ENCODE data around the gene TRIM33. TPM values are rescaled to one million over a fixed set of nuclear protein-coding genes. Genes with fewer than 3 reads are reported as not detected.

TRIM33 gene
- total RNA-seq, 1 experiment from 2014 or later = 38.7 TPM

DNA sequence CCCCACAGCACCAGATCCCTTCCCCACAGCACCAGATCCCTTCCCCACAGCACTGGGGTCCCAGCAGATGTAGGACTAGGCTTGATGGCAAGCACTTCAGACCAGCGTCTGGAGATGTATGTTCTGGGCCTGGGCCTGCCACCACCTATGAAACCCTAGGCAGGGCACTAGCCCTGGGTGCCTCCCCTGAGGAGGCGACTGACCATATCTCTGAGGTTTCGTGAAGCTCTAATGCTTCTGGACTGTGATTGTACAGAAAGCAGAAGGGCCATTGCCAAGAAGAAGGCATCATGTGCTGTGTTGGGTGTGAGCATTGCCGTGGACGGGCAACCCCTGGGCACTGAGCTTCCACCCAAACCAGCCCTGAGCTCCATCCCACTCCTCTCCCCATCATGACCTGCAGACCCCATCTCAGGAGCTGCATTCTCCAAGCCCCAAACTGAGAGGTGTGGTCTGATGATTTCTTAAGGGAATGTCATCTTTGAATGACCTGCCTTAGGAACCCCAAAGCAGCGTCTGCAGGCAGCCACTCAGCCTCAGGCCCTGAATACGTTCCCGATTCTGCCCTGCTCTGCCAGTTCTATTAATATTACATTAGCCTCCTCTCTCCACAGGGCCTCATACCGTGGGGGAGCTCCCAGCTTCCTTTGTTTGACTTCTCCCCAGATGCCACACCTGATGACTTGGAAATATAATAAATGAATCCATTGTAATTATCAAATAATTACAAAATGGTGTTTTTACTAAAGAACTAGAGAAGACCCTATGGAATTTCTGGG is 163.4 kb downstream of the TRIM33 start:
- no peak for DNase-seq
- CTCF ChIA-PET = interaction anchor here (0.7 kb wide), 1 partner anchor 369 kb away, joined by 3 read pairs; the partner anchor contains the start of gene NRAS
- Histone ChIP-seq H4K20me1 (ENCODE audit: insufficient read depth) (no peaks in the 10 kb centered on the region), H3K36me3 (ENCODE audit: low read depth) (no peaks in the 10 kb centered on the region), H3K27me3 (ENCODE audit: insufficient read depth, low read depth) (no peaks in the 10 kb centered on the region), H3K4me1 (replicated peaks; ENCODE audit: insufficient read depth) (no peaks in the 10 kb centered on the region), H2AFZ (no peak overlapping the region), H3K9me3 (ENCODE audit: insufficient read depth, low read depth) (no peaks in the 10 kb centered on the region), H3F3A (ENCODE audit: insufficient read depth, low read depth) (no peaks in the 10 kb centered on the region), H3K79me2 (ENCODE audit: low read depth) (no peaks in the 10 kb centered on the region), H3K27ac (no peak overlapping the region), H3K9me2 (ENCODE audit: insufficient read depth) (no peaks in the 10 kb centered on the region), H3K4me3 (no peak overlapping the region), H3K4me2 (no peak overlapping the region)
- POLR2A ChIA-PET (ENCODE audit: unreplicated experiment) = no interaction called here
- BruUV-seq (replicated peaks) = no TSS peak
- intact Hi-C loops (cut with micrococcal nuclease; ENCODE audit: unreplicated experiment) = loop anchor here (2.0 to 10.0 kb wide), 3 partner anchors 369 to 1247 kb away; partner anchors contain the start of gene OLFML3
- no peak for TF ChIP-seq EZH2 (IDR thresholded peaks at IDR 0.05; ENCODE audit: low read depth)
- TF ChIP-seq, protein P1, sequence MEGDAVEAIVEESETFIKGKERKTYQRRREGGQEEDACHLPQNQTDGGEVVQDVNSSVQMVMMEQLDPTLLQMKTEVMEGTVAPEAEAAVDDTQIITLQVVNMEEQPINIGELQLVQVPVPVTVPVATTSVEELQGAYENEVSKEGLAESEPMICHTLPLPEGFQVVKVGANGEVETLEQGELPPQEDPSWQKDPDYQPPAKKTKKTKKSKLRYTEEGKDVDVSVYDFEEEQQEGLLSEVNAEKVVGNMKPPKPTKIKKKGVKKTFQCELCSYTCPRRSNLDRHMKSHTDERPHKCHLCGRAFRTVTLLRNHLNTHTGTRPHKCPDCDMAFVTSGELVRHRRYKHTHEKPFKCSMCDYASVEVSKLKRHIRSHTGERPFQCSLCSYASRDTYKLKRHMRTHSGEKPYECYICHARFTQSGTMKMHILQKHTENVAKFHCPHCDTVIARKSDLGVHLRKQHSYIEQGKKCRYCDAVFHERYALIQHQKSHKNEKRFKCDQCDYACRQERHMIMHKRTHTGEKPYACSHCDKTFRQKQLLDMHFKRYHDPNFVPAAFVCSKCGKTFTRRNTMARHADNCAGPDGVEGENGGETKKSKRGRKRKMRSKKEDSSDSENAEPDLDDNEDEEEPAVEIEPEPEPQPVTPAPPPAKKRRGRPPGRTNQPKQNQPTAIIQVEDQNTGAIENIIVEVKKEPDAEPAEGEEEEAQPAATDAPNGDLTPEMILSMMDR (conservative IDR thresholded peaks at IDR 0.05) = no peak

GRCh38 chr1:114346480-114347029 is 164.4 kb downstream of the TRIM33 start:
- no peaks in the 10 kb centered on the region for H3K36me3 ChIP-seq (ENCODE audit: low read depth)
- no TSS peak for BruUV-seq (replicated peaks)
- H4K20me1 ChIP-seq (ENCODE audit: insufficient read depth) = no peaks in the 10 kb centered on the region
- no peaks in the 10 kb centered on the region for H3K79me2 ChIP-seq (ENCODE audit: low read depth)
- H3K4me2 ChIP-seq = peak overlapping the region; percentile 81
- no peaks in the 10 kb centered on the region for H3K9me2 ChIP-seq (ENCODE audit: insufficient read depth)
- peak overlapping the region; percentile 77 for H2AFZ ChIP-seq
- H3K9me3 ChIP-seq (ENCODE audit: insufficient read depth, low read depth) = no peaks in the 10 kb centered on the region
- intact Hi-C loops (cut with micrococcal nuclease; ENCODE audit: unreplicated experiment) = loop anchor here (1.0 to 10.0 kb wide), 4 partner anchors 212 to 1248 kb away; partner anchors contain the start of gene OLFML3
- no peak overlapping the region for H3K27ac ChIP-seq
- peak; percentile 84 to 97 for DNase-seq
- TF ChIP-seq, protein P1 (conservative IDR thresholded peaks at IDR 0.05) = peak; percentile 100
- no peak for TF ChIP-seq EZH2 (IDR thresholded peaks at IDR 0.05; ENCODE audit: low read depth)
- peak overlapping the region; percentile 57 for H3K4me3 ChIP-seq
- H3K27me3 ChIP-seq (ENCODE audit: insufficient read depth, low read depth) = no peaks in the 10 kb centered on the region
- ChIA-PET POLR2A (ENCODE audit: unreplicated experiment) (no interaction called here), CTCF (interaction anchor here (0.5 to 0.7 kb wide), 4 partner anchors 229 to 1653 kb away, joined by 3 to 5 read pairs (median 4); partner anchors contain the start of gene NRAS)
- H3F3A ChIP-seq (ENCODE audit: insufficient read depth, low read depth) = no peaks in the 10 kb centered on the region
- H3K4me1 ChIP-seq (replicated peaks; ENCODE audit: insufficient read depth) = no peaks in the 10 kb centered on the region

DNA sequence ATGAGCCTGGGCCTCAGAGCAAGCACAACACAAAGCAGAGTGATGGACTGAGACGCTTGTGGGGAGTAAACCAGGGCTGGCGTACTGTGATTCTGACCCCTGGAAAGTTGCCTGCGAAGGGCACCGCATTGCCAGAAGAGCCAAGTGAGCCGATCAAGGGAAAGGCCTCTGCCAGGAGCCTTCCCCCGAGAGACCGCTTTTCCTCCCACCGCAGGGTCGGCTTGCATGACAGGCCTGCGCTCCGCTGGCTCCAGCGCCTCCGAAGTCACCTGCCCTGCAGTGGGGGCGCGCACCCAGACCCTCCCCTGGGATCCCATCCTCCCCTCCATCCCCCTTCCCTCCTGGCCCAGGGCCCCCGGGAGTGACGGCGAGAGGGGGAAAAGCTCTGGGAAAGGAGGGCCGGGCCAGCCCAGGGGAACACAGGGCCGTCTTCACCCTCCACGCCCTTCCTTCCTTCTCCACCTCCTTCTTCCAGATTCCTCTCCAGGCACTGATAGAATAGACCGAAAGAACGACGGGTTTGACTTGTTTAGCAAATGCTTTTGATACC is 165.0 kb downstream of the TRIM33 start:
- CTCF ChIA-PET = no interaction called here
- H3K36me3 ChIP-seq (ENCODE audit: low read depth) = no peaks in the 10 kb centered on the region

More for the DNA sequence above, 165.0 kb downstream of the TRIM33 start:
- Histone ChIP-seq H3K4me2 (peak overlapping the region; percentile 81), H4K20me1 (ENCODE audit: insufficient read depth) (no peaks in the 10 kb centered on the region), H2AFZ (peak overlapping the region; percentile 77), H3K27me3 (ENCODE audit: insufficient read depth, low read depth) (no peaks in the 10 kb centered on the region), H3K79me2 (ENCODE audit: low read depth) (no peaks in the 10 kb centered on the region), H3K4me3 (peak overlapping the region; percentile 57), H3F3A (ENCODE audit: insufficient read depth, low read depth) (no peaks in the 10 kb centered on the region), H3K27ac (no peak overlapping the region), H3K9me2 (ENCODE audit: insufficient read depth) (no peaks in the 10 kb centered on the region), H3K4me1 (replicated peaks; ENCODE audit: insufficient read depth) (no peaks in the 10 kb centered on the region), H3K9me3 (ENCODE audit: insufficient read depth, low read depth) (no peaks in the 10 kb centered on the region)
- BruUV-seq (replicated peaks) = no TSS peak
- POLR2A ChIA-PET (ENCODE audit: unreplicated experiment) = interaction anchor here (0.6 kb wide), 1 partner anchor 1279 kb away, joined by 8 read pairs; no protein-coding TSS in a partner anchor
- intact Hi-C loops (cut with micrococcal nuclease; ENCODE audit: unreplicated experiment) = loop anchor here (1.0 to 10.0 kb wide), 4 partner anchors 212 to 1249 kb away; partner anchors contain the start of gene OLFML3
- no peak for DNase-seq
- TF ChIP-seq, protein P1 (conservative IDR thresholded peaks at IDR 0.05) = no peak
- TF ChIP-seq EZH2 (IDR thresholded peaks at IDR 0.05; ENCODE audit: low read depth) = no peak

Measured in PC-9 (cell line).